Endothelial cell of umbilical vein (primary cell): ENCODE data around the gene KCTD7.

Experiments
- CTCF ChIP-seq, 2 donors: IDR thresholded peaks; 1 replicate in 1 of 2; 2 replicates in 1 of 2; pipeline ENCODE4 v1.5.1; 2011; ENCODE audit warnings: low read length in 2 of 2, mild to moderate bottlenecking in 2 of 2, moderate library complexity in 2 of 2, control low read depth in 1 of 2, inconsistent platforms in 1 of 2, low read depth in 1 of 2; ENCODE audit not compliant: insufficient read depth in 1 of 2; ENCODE audit errors: extremely low read depth in 1 of 2
- EZH2 ChIP-seq: IDR thresholded peaks from 2 replicates; pipeline ENCODE4 v1.6.1; 2012; ENCODE audit warnings: borderline replicate concordance, low read depth, mild to moderate bottlenecking, moderate library complexity, low read length, inconsistent platforms; ENCODE audit not compliant: severe bottlenecking
- FOS ChIP-seq: IDR thresholded peaks from 2 replicates; pipeline ENCODE4 v1.6.1; 2011; ENCODE audit warnings: mild to moderate bottlenecking, low read length, moderate library complexity, borderline replicate concordance; ENCODE audit not compliant: insufficient read depth
- GATA2 ChIP-seq: IDR thresholded peaks from 2 replicates; pipeline ENCODE4 v1.7.0; 2011; ENCODE audit warnings: low read depth, mild to moderate bottlenecking, moderate library complexity, mixed read lengths, low read length; ENCODE audit not compliant: insufficient read length, insufficient read depth
- JUN ChIP-seq: IDR thresholded peaks from 2 replicates; pipeline ENCODE4 v1.6.1; 2011; ENCODE audit warnings: borderline replicate concordance, low read depth; ENCODE audit not compliant: insufficient read length, insufficient read depth
- MYC ChIP-seq: IDR thresholded peaks from one replicate; pipeline ENCODE4 v1.6.1; 2011; ENCODE audit warnings: mild to moderate bottlenecking, low read depth, low read length
- POLR2A ChIP-seq: IDR thresholded peaks from 2 replicates; pipeline ENCODE4 v1.6.1; 2012; ENCODE audit warnings: low read depth, mild to moderate bottlenecking, control low read depth, low read length
- POLR2AphosphoS5 ChIP-seq: IDR thresholded peaks from 2 replicates; pipeline ENCODE4 v1.6.1; 2012; ENCODE audit warnings: low read depth, mild to moderate bottlenecking, control low read depth, low read length, moderate library complexity; ENCODE audit not compliant: insufficient read depth
- TF ChIP-seq, protein P1 (sequence below): IDR thresholded peaks from 2 replicates; pipeline ENCODE4 v1.6.1; 2011; ENCODE audit not compliant: insufficient read depth, insufficient read length

DNA sequence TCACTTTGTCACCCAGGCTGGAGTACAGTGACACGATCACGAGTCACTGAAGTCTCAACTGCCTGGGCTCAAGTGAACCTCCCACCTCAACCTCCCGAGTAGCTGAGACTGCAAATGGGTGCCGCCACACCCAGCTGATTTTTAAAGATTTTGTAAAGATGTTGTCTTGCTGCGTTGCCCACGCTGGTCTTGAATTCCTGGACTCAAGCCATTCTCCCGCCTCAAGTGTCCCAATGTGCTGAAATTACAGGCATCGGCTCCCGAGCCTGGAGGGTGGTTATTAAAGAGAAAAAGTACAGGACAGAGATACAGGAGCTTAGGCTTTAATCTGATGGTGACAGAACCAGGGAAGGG is 55.1 kb downstream of the KCTD7 start:
- no peak for TF ChIP-seq CTCF (IDR thresholded peaks at IDR 0.05; ENCODE audit: extremely low read depth in 1 of 2, insufficient read depth in 1 of 2, low read depth in 1 of 2, low read length in 2 of 2)
- TF ChIP-seq, protein P1, sequence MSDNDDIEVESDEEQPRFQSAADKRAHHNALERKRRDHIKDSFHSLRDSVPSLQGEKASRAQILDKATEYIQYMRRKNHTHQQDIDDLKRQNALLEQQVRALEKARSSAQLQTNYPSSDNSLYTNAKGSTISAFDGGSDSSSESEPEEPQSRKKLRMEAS = no peak
- TF ChIP-seq EZH2 = no peak
- no peak for TF ChIP-seq FOS
- TF ChIP-seq POLR2A = no peak
- TF ChIP-seq MYC = no peak
- no peak for TF ChIP-seq POLR2AphosphoS5
- TF ChIP-seq GATA2 = no peak
- TF ChIP-seq JUN = no peak
